HEK293 (cell line): ENCODE measurements around the gene ANAPC5.

Experiments used
- CTCF ChIA-PET: fragments of 350-600 bp; formaldehyde crosslinking; extraction: SDS; loops from one replicate; lab custom pipeline; 2021; ENCODE audit warnings: antibody characterized with exemption; lab: Yijun Ruan, JAX
- POLR2A ChIA-PET: fragments of 300-600 bp; formaldehyde crosslinking; extraction: SDS; loops from one replicate; lab custom pipeline; 2020; ENCODE audit warnings: antibody characterized with exemption, inconsistent platforms; lab: Yijun Ruan, JAX
- H3K27ac ChIP-seq: fragments of 200-500 bp; sonication (Bioruptor generic); 2 replicates; pipeline ENCODE4 v1.5.1; 2014; ENCODE audit warnings: low read depth, low read length, control low read depth, inconsistent platforms; ENCODE audit errors: extremely low read depth
- H3K36me3 ChIP-seq, 2 experiments: fragments of 200-500 bp in 1 of 2; sonication (Bioruptor generic) in 1 of 2; 1 replicate in 1 of 2; 2 replicates in 1 of 2; pipeline ENCODE4 v1.5.1; 2014 to 2017; ENCODE audit warnings: inconsistent platforms in 2 of 2, low read length in 2 of 2; ENCODE audit not compliant: control insufficient read depth in 2 of 2, insufficient read depth in 1 of 2
- H3K4me1 ChIP-seq: fragments of 200-500 bp; sonication (Bioruptor generic); 2 replicates; pipeline ENCODE4 v1.5.1; 2014; ENCODE audit warnings: mild to moderate bottlenecking, low read length, inconsistent platforms; ENCODE audit not compliant: control insufficient read depth, insufficient read depth
- H3K4me3 ChIP-seq: 2 replicates; pipeline ENCODE4 v1.5.1; 2011; ENCODE audit warnings: low read depth, mild to moderate bottlenecking, control low read depth, low read length, moderate library complexity
- H3K9me3 ChIP-seq: fragments of 200-500 bp; sonication (Bioruptor generic); 2 replicates; pipeline ENCODE4 v1.5.1; 2014; ENCODE audit warnings: low read depth, low read length, inconsistent platforms; ENCODE audit not compliant: control insufficient read depth, insufficient read depth
- GLI4 ChIP-seq: fragments of 450-650 bp; formaldehyde crosslinking; IDR thresholded peaks from 2 replicates; pipeline ENCODE4 v1.5.1; 2016; ENCODE audit warnings: missing biosample characterization, missing genetic modification characterization
- REPIN1 ChIP-seq: fragments of 450-650 bp; formaldehyde crosslinking; IDR thresholded peaks from 2 replicates; pipeline ENCODE4 v1.5.1; 2017; ENCODE audit warnings: missing biosample characterization, missing genetic modification characterization, low read depth
- YY1 ChIP-seq: fragments of 450-650 bp; formaldehyde crosslinking; IDR thresholded peaks from 2 replicates; pipeline ENCODE4 v1.5.1; 2018; ENCODE audit warnings: missing biosample characterization, missing genetic modification characterization
- ZFHX2 ChIP-seq: fragments of 450-650 bp; formaldehyde crosslinking; conservative IDR thresholded peaks from 2 replicates; pipeline ENCODE4 v1.5.1; 2016; ENCODE audit warnings: missing biosample characterization, missing genetic modification characterization
- ZFP37 ChIP-seq: fragments of 450-650 bp; formaldehyde crosslinking; IDR thresholded peaks from 2 replicates; pipeline ENCODE4 v1.5.1; 2016; ENCODE audit warnings: missing biosample characterization, missing genetic modification characterization
- ZNF221 ChIP-seq: fragments of 450-650 bp; formaldehyde crosslinking; IDR thresholded peaks from 2 replicates; pipeline ENCODE4 v1.5.1; 2017; ENCODE audit warnings: missing biosample characterization, missing genetic modification characterization, borderline replicate concordance
- ZNF23 ChIP-seq: fragments of 450-650 bp; formaldehyde crosslinking; IDR thresholded peaks from 2 replicates; pipeline ENCODE4 v1.5.1; 2016; ENCODE audit warnings: missing biosample characterization, missing genetic modification characterization, borderline replicate concordance
- ZNF292 ChIP-seq: fragments of 450-650 bp; formaldehyde crosslinking; IDR thresholded peaks from 2 replicates; pipeline ENCODE4 v1.5.1; 2016; ENCODE audit warnings: low read depth, missing biosample characterization, missing genetic modification characterization, borderline replicate concordance
- ZNF335 ChIP-seq: fragments of 450-650 bp; formaldehyde crosslinking; conservative IDR thresholded peaks from 2 replicates; pipeline ENCODE4 v1.5.1; 2016; ENCODE audit warnings: missing biosample characterization, missing genetic modification characterization
- ZNF416 ChIP-seq: fragments of 450-650 bp; formaldehyde crosslinking; IDR thresholded peaks from 2 replicates; pipeline ENCODE4 v1.5.1; 2016; ENCODE audit warnings: missing biosample characterization, missing genetic modification characterization
- ZNF600 ChIP-seq: fragments of 450-650 bp; formaldehyde crosslinking; IDR thresholded peaks from 2 replicates; pipeline ENCODE4 v1.5.1; 2016; ENCODE audit warnings: missing biosample characterization, missing genetic modification characterization
- ZNF621 ChIP-seq: fragments of 450-650 bp; formaldehyde crosslinking; IDR thresholded peaks from 2 replicates; pipeline ENCODE4 v1.5.1; 2017; ENCODE audit warnings: missing biosample characterization, missing genetic modification characterization
- ZNF747 ChIP-seq: fragments of 450-650 bp; formaldehyde crosslinking; IDR thresholded peaks from 2 replicates; pipeline ENCODE4 v1.5.1; 2016; ENCODE audit warnings: missing biosample characterization, missing genetic modification characterization
- ZNF777 ChIP-seq: fragments of 450-650 bp; formaldehyde crosslinking; IDR thresholded peaks from 2 replicates; pipeline ENCODE4 v1.5.1; 2017; ENCODE audit warnings: missing biosample characterization, missing genetic modification characterization, borderline replicate concordance
- ZNF791 ChIP-seq: fragments of 450-650 bp; formaldehyde crosslinking; IDR thresholded peaks from 2 replicates; pipeline ENCODE4 v1.5.1; 2016; ENCODE audit warnings: missing biosample characterization, missing genetic modification characterization
- ZSCAN30 ChIP-seq: fragments of 450-650 bp; IDR thresholded peaks from 2 replicates; pipeline ENCODE4 v1.5.1; 2018; ENCODE audit warnings: missing biosample characterization, mild to moderate bottlenecking, missing genetic modification characterization, moderate library complexity
- TF ChIP-seq, protein P1 (sequence below): fragments of 450-650 bp; formaldehyde crosslinking; conservative IDR thresholded peaks from 2 replicates; pipeline ENCODE4 v1.5.1; 2016; ENCODE audit warnings: low read depth, missing biosample characterization, missing genetic modification characterization
- TF ChIP-seq, protein P2 (sequence below): fragments of 450-650 bp; formaldehyde crosslinking; IDR thresholded peaks from 2 replicates; pipeline ENCODE4 v1.5.1; 2016; ENCODE audit warnings: missing biosample characterization, missing genetic modification characterization
- TF ChIP-seq, protein P3 (sequence below): fragments of 450-650 bp; formaldehyde crosslinking; IDR thresholded peaks from 2 replicates; pipeline ENCODE4 v1.5.1; 2016; ENCODE audit warnings: missing biosample characterization, missing genetic modification characterization
- TF ChIP-seq, protein P4 (sequence below): fragments of 450-650 bp; formaldehyde crosslinking; IDR thresholded peaks from 2 replicates; pipeline ENCODE4 v1.5.1; 2016; ENCODE audit warnings: missing biosample characterization, missing genetic modification characterization

The ANAPC5 gene

DNA sequence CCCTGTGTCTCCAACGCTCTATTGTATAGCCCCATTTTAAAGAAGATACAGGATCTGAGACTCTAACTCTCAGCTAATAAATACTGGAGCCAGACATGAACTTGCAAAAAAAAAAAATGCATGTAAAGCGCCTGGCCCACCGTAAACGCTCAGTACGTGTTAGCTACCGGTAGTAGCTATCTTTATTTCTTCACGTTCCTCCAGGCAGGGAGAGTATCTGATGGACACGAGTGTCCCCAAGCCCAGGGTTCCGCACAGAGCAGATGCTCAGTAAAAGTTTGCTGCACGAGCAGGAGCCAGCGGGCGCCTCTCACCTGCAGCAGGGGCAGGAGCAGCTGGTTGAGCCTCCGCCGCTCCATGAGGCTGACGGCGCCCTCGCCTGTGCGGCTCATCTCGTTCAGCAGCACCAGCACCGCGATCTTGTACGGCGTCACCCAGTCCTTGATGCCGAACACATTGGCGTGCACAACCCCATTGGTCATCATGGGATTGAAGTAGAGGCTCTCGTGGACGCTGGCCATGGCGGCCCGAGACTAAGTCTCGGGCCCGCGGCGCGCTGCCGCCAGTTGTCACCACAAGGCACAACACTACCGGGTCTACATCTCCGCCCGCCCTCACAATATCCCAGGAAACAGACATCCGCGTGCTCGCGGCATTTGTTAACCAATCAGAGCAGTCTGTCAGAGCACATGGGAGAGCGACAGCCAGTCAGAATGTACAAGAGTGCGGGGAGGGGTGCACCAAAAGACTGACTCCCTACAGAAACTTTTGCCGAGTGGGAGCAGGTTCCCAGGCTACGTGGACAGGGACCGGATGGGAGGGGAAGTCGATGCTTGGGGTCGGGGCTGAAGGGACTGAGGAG is at the start of gene ANAPC5 (continued):
- TF ChIP-seq, protein P1, sequence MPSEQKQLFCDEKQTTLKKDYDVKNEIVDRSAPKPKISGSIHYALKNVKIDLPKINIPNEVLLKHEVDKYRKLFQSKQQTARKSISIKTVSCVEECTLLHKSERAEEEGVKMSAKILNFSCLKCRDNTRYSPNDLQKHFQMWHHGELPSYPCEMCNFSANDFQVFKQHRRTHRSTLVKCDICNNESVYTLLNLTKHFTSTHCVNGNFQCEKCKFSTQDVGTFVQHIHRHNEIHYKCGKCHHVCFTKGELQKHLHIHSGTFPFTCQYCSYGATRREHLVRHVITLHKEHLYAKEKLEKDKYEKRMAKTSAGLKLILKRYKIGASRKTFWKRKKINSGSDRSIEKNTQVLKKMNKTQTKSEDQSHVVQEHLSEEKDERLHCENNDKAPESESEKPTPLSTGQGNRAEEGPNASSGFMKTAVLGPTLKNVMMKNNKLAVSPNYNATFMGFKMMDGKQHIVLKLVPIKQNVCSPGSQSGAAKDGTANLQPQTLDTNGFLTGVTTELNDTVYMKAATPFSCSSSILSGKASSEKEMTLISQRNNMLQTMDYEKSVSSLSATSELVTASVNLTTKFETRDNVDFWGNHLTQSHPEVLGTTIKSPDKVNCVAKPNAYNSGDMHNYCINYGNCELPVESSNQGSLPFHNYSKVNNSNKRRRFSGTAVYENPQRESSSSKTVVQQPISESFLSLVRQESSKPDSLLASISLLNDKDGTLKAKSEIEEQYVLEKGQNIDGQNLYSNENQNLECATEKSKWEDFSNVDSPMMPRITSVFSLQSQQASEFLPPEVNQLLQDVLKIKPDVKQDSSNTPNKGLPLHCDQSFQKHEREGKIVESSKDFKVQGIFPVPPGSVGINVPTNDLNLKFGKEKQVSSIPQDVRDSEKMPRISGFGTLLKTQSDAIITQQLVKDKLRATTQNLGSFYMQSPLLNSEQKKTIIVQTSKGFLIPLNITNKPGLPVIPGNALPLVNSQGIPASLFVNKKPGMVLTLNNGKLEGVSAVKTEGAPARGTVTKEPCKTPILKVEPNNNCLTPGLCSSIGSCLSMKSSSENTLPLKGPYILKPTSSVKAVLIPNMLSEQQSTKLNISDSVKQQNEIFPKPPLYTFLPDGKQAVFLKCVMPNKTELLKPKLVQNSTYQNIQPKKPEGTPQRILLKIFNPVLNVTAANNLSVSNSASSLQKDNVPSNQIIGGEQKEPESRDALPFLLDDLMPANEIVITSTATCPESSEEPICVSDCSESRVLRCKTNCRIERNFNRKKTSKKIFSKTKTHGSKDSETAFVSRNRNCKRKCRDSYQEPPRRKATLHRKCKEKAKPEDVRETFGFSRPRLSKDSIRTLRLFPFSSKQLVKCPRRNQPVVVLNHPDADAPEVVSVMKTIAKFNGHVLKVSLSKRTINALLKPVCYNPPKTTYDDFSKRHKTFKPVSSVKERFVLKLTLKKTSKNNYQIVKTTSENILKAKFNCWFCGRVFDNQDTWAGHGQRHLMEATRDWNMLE (tag by site-specific recombination): peak; percentile 94
- TF ChIP-seq, protein P2, sequence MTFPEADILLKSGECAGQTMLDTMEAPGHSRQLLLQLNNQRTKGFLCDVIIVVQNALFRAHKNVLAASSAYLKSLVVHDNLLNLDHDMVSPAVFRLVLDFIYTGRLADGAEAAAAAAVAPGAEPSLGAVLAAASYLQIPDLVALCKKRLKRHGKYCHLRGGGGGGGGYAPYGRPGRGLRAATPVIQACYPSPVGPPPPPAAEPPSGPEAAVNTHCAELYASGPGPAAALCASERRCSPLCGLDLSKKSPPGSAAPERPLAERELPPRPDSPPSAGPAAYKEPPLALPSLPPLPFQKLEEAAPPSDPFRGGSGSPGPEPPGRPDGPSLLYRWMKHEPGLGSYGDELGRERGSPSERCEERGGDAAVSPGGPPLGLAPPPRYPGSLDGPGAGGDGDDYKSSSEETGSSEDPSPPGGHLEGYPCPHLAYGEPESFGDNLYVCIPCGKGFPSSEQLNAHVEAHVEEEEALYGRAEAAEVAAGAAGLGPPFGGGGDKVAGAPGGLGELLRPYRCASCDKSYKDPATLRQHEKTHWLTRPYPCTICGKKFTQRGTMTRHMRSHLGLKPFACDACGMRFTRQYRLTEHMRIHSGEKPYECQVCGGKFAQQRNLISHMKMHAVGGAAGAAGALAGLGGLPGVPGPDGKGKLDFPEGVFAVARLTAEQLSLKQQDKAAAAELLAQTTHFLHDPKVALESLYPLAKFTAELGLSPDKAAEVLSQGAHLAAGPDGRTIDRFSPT (tag by site-specific recombination): no peak
- TF ChIP-seq ZNF416 (tag by site-specific recombination): no peak
- TF ChIP-seq, protein P3, sequence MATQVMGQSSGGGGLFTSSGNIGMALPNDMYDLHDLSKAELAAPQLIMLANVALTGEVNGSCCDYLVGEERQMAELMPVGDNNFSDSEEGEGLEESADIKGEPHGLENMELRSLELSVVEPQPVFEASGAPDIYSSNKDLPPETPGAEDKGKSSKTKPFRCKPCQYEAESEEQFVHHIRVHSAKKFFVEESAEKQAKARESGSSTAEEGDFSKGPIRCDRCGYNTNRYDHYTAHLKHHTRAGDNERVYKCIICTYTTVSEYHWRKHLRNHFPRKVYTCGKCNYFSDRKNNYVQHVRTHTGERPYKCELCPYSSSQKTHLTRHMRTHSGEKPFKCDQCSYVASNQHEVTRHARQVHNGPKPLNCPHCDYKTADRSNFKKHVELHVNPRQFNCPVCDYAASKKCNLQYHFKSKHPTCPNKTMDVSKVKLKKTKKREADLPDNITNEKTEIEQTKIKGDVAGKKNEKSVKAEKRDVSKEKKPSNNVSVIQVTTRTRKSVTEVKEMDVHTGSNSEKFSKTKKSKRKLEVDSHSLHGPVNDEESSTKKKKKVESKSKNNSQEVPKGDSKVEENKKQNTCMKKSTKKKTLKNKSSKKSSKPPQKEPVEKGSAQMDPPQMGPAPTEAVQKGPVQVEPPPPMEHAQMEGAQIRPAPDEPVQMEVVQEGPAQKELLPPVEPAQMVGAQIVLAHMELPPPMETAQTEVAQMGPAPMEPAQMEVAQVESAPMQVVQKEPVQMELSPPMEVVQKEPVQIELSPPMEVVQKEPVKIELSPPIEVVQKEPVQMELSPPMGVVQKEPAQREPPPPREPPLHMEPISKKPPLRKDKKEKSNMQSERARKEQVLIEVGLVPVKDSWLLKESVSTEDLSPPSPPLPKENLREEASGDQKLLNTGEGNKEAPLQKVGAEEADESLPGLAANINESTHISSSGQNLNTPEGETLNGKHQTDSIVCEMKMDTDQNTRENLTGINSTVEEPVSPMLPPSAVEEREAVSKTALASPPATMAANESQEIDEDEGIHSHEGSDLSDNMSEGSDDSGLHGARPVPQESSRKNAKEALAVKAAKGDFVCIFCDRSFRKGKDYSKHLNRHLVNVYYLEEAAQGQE (tag by site-specific recombination): peak; percentile 66

DNA sequence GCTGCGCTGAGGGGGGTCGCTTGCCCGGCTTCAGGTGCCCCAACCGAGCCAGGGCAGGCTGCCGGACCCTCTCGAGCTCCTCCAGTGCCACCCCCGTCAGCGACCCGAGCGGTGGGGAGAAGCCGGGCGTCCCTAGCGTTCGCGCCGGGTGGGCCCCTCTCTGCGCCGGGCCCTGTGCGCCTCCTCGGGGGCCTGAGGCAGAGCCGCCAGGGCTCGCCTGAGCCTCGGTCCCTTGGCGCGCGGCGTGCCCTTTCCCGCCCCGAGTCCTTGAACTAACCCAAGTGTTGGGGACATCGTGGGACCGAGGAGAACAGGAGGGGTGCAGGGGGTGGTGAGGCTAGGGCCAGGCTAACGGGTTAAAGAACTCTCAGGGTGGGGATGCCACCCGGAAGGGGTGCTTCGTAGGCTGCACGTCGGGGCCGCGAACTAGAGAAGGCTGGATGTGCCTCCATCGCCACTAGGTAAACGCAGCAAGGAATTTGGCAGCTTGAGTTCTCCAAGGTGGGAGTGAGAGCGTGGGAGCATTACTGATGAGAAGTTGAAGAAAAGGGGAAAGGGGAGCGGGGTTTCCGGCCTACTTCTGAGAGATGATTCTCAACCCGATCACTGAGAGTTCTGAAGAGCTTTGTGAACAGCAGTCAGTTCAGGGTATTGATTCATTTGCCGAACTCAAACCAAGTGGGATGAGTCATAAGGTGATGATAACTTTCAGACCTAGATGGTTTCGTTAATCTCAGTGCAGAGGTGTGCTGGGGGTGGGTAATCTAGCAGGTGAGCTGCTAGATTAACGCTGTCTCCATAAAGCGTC is 48.3 kb upstream of the ANAPC5 start:
- H3K27ac ChIP-seq: peak overlapping the region; percentile 81
- no peaks in the 10 kb centered on the region for H3K9me3 ChIP-seq
- ChIA-PET POLR2A (interaction anchor here (0.7 to 3.8 kb wide), 21 partner anchors 9 to 227 kb away, joined by 3 to 65 read pairs (median 3); partner anchors contain the start of gene ANAPC5), CTCF (interaction anchor here (0.6 to 1.5 kb wide), 7 partner anchors 9 to 1333 kb away, joined by 3 to 6 read pairs (median 4); no protein-coding TSS in a partner anchor)
- peaks cover 15% of the 10 kb centered on the region for H3K4me1 ChIP-seq
- peak overlapping the region; percentile 92 for H3K4me3 ChIP-seq
- H3K36me3 ChIP-seq: peaks cover 15 to 17% of the 10 kb centered on the region in 2 experiments
- TF ChIP-seq ZNF221 (0 out of 2 replicates have a peak, but pooled peaks have one; percentile 19), ZNF23 (tag by site-specific recombination) (no peak), ZFHX2 (tag by site-specific recombination) (peak; percentile 87), YY1 (tag by site-specific recombination) (peak; percentile 66; the same call in 1 of the 2 replicates), ZNF777 (tag by site-specific recombination) (peak; percentile 98), GLI4 (tag by site-specific recombination) (0 out of 2 replicates have a peak, but pooled peaks have one; percentile 13), ZNF621 (no peak), ZNF335 (tag by site-specific recombination) (peak; percentile 86), ZNF747 (tag by site-specific recombination) (no peak), ZNF292 (tag by site-specific recombination) (no peak), ZFP37 (tag by site-specific recombination) (peak; percentile 82; the same call in 1 of the 2 replicates), REPIN1 (tag by site-specific recombination) (no peak), ZSCAN30 (tag by site-specific recombination) (0 out of 2 replicates have a peak, but pooled peaks have one; percentile 50), ZNF600 (0 out of 2 replicates have a peak, but pooled peaks have one; percentile 30), ZNF791 (tag by site-specific recombination) (no peak)
- TF ChIP-seq, protein P4, sequence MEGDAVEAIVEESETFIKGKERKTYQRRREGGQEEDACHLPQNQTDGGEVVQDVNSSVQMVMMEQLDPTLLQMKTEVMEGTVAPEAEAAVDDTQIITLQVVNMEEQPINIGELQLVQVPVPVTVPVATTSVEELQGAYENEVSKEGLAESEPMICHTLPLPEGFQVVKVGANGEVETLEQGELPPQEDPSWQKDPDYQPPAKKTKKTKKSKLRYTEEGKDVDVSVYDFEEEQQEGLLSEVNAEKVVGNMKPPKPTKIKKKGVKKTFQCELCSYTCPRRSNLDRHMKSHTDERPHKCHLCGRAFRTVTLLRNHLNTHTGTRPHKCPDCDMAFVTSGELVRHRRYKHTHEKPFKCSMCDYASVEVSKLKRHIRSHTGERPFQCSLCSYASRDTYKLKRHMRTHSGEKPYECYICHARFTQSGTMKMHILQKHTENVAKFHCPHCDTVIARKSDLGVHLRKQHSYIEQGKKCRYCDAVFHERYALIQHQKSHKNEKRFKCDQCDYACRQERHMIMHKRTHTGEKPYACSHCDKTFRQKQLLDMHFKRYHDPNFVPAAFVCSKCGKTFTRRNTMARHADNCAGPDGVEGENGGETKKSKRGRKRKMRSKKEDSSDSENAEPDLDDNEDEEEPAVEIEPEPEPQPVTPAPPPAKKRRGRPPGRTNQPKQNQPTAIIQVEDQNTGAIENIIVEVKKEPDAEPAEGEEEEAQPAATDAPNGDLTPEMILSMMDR (tag by site-specific recombination): peak; percentile 66
